ENCODE results near the gene NRIP3. TPM values are rescaled to one million over a fixed set of nuclear protein-coding genes. Genes with fewer than 3 reads are reported as not detected.

The NRIP3 gene
- total and polyA plus RNA-seq, 12 donors, result 0.13 to 1.9 (median 1.1) TPM; not detected in 1

- DNase-seq (no peak), ATAC-seq (no peak)
- 93% methylated on average over 4 of the region's 4 CpGs for whole genome bisulfite sequencing, 2 donors
- no peaks in the 10 kb centered on the region for H3K9me3 ChIP-seq
- H3K4me1 ChIP-seq, result peaks cover 2 to 24% (median 11%) of the 10 kb centered on the region in 9 donors
- intact Hi-C loops (cut with DNase I), result loop anchor here in 2 of 10 donors (5.0 kb wide), 2 partner anchors 40 to 270 kb away; no protein-coding TSS in a partner anchor
- no peak overlapping the region for H3K27ac ChIP-seq
- TF ChIP-seq CTCF (IDR thresholded peaks at IDR 0.05), result no peak
- H3K4me3 ChIP-seq, result no peak overlapping the region
- H3K36me3 ChIP-seq, result peaks cover 0 to 75% (median 27%) of the 10 kb centered on the region in 9 donors
- H3K27me3 ChIP-seq, result no peaks in the 10 kb centered on the region
Measured at GRCh38 chr11:8956860-8957259, 46.9 kb downstream of the NRIP3 start.

GRCh38 chr11:8948886-8949285 lies 54.9 kb downstream of the NRIP3 start:
- Histone ChIP-seq H3K4me1 (no peaks in the 10 kb centered on the region), H3K9me3 (no peaks in the 10 kb centered on the region), H3K4me3 (no peak overlapping the region), H3K27me3 (no peaks in the 10 kb centered on the region), H3K27ac (no peak overlapping the region), H3K36me3 (peaks cover 0 to 76% (median 33%) of the 10 kb centered on the region in 9 donors)
- 59 to 68% methylated on average over 3 of the region's 3 CpGs for WGBS, 2 donors
- ATAC-seq (no peak), DNase-seq (no peak)
- no peak for TF ChIP-seq CTCF (IDR thresholded peaks at IDR 0.05)
- intact Hi-C loops (cut with DNase I), result no loop called here

- Histone ChIP-seq H3K4me1 (no peaks in the 10 kb centered on the region), H3K27me3 (no peaks in the 10 kb centered on the region), H3K36me3 (peaks cover 0 to 61% (median 19%) of the 10 kb centered on the region in 9 donors), H3K9me3 (no peaks in the 10 kb centered on the region), H3K4me3 (no peak overlapping the region), H3K27ac (no peak overlapping the region)
- DNase-seq, result no peak
- no peak for ATAC-seq
- 76 to 79% methylated on average over 4 of the region's 4 CpGs for WGBS, 2 donors
- no peak for TF ChIP-seq CTCF (IDR thresholded peaks at IDR 0.05)
- intact Hi-C loops (cut with DNase I), result no loop called here
Measured at GRCh38 chr11:8947230-8947943, 56.4 kb downstream of the NRIP3 start.

GRCh38 chr11:8942518-8943066 lies 61.2 kb downstream of the NRIP3 start, which contains the start of gene ASCL3:
Gene ASCL3 (minus strand): TSS chr11:8943016. CDS start chr11:8938161, 4,855 bp downstream.
- ATAC-seq, result no peak
- no peak within 1 kb of the TSS for H3K4me3 ChIP-seq
- peak within 1 kb of the TSS in 1 of 10 donors; percentile 31 for H3K27ac ChIP-seq
- no peaks in the 10 kb centered on the region for H3K27me3 ChIP-seq
- intact Hi-C loops (cut with DNase I), result no loop called here
- 71 to 79% methylated on average over 5 of the region's 5 CpGs for WGBS, 2 donors
- TF ChIP-seq CTCF (IDR thresholded peaks at IDR 0.05), result no peak
- H3K9me3 ChIP-seq, result no peaks in the 10 kb centered on the region
- no peak for DNase-seq
- no peaks in the 10 kb centered on the region for H3K4me1 ChIP-seq
- peaks cover 0 to 14% (median 6%) of the 10 kb centered on the region in 9 donors for H3K36me3 ChIP-seq
